Measurements from ENCODE around the gene MAST4.

- no peak for TF ChIP-seq POLR2AphosphoS5 (IDR thresholded peaks at IDR 0.05; ENCODE audit: low read depth, low read length)
- TF ChIP-seq POLR2A (IDR thresholded peaks at IDR 0.05; ENCODE audit: low read depth, low read length): no peak
These were observed 149.1 kb downstream of the MAST4 start for GRCh38 chr5:66745297-66745696.

All from GM12892 (cell line).